Gastrocnemius medialis (tissue), 4 donors: ENCODE data around the gene FSIP1.

Experiments used
- POLR2A ChIP-seq, 2 donors: fragments of 450-650 bp; IDR thresholded peaks; one replicate each; pipeline ENCODE4 v1.6.1; 2017; ENCODE audit warnings: antibody characterized with exemption in 2 of 2, mild to moderate bottlenecking in 2 of 2, moderate library complexity in 2 of 2
- TF ChIP-seq, protein P1 (sequence below), 5 experiments: fragments of 450-650 bp in 3 of 5; fragments of 200-600 bp in 2 of 5; sonication (generic) in 2 of 5; IDR thresholded peaks in 4 of 5; conservative IDR thresholded peaks in 1 of 5; 1 replicate in 4 of 5; 2 replicates in 1 of 5; pipeline ENCODE4 v1.5.1; 2016 to 2019; ENCODE audit warnings: antibody characterized with exemption in 5 of 5, mild to moderate bottlenecking in 3 of 5, moderate library complexity in 3 of 5

DNA sequence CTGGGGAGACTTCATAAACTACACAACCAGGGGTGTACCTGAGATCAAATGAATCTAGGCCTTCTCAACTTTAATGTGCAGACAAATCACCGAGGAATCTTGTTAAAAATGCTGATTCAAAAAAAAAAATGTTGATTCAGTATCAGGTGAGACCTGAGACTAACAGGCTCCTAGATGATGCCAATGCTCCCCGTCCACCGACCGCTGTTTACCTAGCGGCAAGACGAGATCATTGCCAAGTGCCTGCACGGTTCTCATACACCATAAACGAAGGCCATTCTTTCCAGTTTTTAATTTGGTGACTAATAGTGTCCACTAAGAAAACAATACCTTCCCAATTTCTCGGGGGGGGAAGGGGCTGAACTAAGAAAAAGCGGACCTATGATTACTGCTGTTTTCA is 2.5 kb upstream of the FSIP1 start:
- TF ChIP-seq, protein P1, sequence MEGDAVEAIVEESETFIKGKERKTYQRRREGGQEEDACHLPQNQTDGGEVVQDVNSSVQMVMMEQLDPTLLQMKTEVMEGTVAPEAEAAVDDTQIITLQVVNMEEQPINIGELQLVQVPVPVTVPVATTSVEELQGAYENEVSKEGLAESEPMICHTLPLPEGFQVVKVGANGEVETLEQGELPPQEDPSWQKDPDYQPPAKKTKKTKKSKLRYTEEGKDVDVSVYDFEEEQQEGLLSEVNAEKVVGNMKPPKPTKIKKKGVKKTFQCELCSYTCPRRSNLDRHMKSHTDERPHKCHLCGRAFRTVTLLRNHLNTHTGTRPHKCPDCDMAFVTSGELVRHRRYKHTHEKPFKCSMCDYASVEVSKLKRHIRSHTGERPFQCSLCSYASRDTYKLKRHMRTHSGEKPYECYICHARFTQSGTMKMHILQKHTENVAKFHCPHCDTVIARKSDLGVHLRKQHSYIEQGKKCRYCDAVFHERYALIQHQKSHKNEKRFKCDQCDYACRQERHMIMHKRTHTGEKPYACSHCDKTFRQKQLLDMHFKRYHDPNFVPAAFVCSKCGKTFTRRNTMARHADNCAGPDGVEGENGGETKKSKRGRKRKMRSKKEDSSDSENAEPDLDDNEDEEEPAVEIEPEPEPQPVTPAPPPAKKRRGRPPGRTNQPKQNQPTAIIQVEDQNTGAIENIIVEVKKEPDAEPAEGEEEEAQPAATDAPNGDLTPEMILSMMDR (IDR thresholded peaks at IDR 0.05 in 4 of 5, conservative IDR thresholded peaks at IDR 0.05 in 1 of 5) = no peak
- no peak for TF ChIP-seq POLR2A (IDR thresholded peaks at IDR 0.05)
